ENCODE data around the gene SERP1.
A peak's percentile ranks its signal among the peaks of the same experiment; 100 is the strongest.
"Not testable (repeated sequence)": the region's sequence is repeated elsewhere in the genome, so short reads cannot be mapped to it uniquely, and the experiment has no call there.

SERP1 gene

DNA sequence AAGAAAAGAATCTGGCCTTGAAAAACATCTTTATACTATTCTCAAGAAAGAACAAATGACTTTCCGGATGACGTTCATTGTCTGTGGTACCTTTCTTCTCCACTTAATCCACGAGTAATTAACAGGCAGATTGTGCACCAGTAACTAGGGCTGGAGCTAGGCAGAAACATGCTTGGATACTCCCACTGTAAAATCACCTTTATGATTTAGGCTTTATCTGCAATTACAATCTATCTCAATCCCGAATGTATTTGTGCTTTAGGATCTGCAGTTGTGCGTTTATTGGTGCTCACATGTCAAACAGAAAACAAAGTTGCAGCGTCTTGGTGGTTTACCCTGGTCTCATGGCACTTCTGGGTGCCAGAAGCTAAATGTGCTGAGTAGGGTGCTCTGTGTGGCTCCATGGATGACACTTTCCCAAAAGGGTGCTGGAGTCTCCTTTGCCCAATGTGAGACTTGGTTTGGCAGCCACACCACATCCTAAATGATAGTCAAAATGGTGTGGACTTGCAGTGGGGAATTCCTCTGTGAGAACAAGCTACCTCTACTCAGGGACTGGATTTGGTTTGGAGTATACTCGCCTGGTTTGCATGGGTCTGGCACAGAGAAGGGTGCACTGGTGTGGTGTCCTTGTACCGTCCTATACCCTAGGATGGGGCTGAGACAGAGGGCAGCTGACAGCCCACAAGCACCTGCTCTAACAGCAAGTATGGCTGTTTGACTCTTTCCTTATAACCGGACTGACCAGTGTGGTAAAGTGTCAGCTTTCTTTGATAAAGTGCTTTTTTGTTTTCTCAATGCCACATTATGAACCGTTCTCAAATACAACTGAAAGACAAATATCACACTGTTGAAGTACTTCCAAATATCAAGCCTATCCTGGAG lies 7.7 kb downstream of the SERP1 start:
- no peak for FAIRE-seq

DNA sequence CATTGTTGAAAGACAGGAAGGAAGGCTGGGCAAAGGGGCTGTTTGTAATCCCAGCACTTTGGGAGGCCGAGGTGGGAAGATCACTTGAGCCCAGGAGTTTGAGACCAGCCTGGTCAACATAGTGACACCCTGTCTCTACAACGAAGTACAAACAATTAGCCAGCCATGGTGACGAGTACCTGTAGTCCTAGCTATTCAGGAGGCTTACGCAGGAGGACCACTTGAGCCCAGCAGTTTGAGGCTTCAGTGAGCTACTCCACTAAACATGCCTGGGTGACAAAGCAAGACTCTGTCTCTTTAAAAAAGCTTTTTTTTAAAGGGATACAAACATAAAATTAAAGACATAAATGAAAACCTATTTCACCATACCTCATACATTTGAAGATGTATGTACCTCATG lies 11.1 kb downstream of the SERP1 start:
- FAIRE-seq, result no peak

DNA sequence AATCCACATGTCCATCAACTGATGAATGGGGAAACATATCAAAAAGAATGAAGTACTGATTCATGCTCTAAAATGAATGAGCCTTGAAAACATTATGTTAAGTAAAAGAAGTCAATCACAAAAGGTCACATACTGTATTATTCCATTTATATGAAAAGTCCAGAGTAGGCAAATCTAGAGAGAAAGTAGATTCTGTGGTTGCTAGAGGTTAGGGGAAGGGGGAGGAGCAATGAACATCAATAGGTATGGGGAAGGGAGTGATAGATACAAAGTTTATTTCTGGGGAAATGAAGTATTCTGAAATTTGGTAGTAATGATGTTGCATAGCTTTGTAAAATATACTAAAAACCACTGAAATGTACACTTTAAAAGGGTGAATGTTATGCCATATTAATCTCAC lies 14.5 kb downstream of the SERP1 start:
- no peak for FAIRE-seq

DNA sequence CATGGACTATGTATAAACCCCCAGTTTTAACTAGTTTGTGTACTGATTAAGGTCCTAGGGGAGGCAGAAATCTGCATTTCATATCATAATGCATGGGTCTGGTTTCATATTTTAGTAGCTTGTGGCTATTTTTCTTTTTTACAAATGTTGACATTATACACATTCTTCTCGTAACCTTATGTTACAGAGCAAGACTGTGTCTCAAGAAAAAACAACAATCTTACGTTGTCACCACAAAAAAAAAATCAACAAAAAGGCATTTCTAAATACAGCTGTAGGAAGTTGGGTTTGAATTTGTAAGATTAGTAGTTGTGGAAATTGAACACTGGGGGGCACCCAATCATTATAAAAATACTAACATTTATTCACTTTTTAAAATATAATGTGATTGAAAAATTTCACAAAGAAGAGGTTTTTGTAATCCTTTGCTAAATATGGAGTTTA lies 17.9 kb downstream of the SERP1 start:
- peak; percentile 98 for FAIRE-seq

DNA sequence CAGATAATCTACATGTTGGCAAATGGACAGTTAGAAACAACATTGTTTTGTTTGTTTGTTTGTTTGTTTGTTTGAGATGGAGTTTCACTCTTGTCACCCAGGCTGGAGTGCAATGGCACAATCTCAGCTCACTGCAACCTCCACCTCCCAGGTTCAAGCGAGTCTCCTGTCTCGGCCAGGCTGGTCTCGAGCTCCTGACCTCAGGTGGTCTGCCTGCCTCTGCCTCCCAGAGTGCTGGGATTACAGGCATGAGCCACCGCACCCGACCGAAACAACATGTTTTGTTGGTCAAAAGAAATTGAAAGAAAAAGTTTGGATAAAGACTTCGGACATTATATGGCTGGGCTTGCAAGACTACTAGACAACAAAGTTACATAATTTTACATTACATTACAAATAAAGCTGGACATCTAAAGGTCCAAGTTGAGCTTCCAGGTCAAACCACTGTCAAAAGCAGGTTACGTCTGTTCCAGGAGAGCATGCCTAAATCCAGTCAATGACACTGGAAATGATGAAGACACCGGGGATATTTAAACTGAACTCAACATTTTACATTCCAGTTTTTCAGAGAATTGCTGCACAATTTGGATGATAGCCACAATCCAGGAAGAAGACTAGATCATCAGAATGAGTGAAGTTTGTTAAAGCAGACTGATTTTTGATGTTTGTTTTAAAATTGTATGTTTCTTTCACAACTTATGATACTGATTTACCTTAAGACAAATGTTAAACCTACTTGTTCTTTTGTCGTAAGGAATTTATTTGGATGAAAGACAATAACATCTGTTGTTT lies 18.6 kb downstream of the SERP1 start:
- no peak for FAIRE-seq

DNA sequence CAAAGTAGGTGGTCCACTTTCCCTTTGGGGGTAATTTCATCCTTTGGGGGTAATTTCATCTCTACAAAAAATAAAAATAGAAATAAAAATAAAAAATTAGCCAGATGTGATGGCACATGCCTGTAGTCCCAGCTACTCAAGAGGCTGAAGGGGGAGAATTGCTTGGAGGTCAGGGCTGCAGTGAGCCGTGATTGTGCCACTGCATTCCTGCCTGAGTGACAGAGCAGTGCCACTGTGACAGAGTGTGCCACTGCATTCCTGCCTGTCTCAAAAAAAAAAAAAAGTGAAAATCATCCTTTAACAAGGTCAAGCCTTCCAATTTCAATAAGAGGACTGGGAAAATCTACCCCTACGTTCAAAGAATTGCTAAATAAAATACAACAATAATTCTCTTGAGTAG lies 22.8 kb downstream of the SERP1 start:
- FAIRE-seq, result no peak

DNA sequence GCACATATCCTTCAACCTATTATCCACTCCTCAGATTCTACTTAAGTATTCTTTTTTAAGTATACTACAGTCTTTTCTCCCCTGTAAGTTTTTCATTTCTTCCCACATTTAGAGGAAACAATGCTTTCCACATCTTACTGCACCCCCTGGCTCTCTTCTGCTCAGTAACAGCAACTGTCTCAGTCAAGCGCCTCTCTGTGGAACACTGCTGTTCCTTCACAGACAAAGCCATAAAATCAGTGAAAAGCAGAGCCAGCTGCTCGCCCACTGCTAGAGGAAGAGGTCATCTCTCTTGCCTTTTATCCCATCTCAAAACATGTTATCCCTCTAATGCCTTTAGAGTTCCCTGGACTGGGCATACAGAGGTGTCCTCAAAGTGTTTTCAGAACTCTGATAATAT lies 24.8 kb downstream of the SERP1 start:
- FAIRE-seq, result no peak

DNA sequence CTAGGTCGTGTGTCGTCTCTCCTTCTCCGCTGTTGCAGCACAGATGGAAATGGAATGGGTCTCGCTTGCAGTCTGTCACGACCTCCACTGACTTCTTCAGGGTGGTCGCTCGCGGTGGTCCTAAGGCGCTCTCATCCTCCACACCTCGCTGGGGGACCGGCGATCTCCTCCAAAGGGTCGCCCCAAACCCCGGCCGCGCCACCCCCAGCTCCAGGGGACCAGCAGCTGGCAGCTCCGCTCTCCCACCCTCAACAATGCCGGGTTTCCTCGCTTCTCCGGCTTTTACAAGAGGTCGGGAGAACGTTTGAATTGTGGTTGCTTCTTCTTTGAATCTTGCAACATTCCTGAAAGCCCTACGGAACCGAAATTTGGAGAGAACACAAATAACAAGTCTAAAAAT lies 25.9 kb downstream of the SERP1 start:
- no peak for FAIRE-seq

DNA sequence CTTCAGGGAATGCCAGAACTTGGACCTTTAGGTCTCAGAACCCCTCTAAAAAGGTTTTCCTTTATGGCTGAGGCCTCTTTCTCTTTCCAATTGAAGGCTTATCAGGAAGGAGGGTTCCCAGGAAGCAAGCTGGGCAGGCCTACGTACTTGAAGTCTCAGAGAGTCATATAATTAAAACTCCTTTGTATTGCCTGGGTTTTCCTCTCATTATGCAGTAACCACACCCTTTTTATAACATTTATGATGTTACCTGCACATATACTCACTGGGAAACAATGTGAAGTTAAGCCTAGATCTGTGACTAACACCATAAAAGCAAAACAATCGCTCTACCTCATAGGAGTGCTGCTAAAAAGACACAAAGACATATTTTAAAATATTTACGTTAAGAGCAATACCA lies 27.3 kb downstream of the SERP1 start:
- FAIRE-seq, result no peak

DNA sequence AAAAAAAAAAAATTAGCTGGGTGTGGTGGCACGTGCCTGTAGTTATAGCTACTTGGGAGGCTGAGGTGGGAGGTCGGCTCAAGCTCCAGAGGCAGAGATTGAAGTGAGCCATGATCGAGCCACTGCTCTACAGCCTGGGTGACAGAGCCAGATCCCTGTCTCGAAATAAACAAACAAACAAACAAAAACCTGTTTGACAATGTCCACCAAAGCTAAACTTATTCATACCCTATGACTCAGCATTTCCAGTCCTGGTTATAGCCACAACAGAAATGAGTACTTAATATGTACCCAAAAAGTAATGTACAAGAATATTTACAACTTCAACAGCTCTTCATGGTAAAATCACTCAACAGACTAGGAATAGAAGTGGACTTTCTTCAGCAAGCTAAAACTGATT lies 31.1 kb downstream of the SERP1 start:
- FAIRE-seq, result no peak

DNA sequence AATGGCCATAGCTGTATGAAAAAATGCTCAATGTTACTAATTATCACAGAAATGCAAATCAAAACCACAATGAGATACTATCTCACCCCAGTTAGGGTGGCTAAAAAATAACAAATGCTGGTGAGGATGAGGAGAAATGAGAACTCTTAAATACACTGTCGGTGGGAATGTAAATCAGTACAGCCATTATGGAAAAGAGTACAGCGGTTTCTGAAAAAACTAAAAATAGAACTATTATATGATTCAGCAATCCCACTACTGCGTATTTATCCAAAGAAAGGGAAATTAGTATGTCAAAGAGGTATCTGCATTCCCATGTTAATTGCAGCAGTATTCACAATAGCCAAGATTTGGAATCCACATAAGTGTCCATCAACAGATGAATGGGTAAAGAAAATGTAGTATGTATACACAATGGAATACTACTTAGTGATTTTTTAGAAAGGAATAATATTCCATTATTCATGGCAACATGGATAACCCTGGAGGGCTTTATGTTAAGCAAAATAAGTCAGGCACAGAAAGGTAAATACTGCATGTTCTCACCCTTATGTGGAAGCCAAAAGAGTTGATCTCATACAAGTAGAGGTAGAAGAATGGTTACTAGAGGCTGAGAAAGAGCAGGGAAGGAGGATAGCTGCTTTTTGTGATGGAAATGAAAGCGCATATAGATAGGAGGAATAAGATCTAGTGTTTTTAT lies 35.0 kb downstream of the SERP1 start:
- no peak for FAIRE-seq

DNA sequence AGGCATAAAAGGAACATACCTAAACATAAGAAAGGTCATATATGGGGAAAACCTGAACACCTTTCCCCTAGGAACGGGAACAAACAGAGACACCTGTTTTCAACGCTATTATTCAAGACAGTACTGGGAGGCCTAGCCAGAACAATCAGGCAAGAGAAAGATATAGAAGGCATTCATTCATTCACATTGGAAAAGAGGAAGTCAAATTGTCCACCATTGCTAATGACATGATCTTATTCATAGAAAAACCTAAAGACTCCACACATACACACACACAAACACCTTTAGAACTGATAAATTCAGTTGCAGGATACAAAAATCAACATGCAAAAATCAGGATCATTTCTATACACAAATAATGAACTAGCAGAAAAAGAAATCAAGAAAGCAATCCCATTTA lies 36.5 kb downstream of the SERP1 start:
- FAIRE-seq, result no peak

DNA sequence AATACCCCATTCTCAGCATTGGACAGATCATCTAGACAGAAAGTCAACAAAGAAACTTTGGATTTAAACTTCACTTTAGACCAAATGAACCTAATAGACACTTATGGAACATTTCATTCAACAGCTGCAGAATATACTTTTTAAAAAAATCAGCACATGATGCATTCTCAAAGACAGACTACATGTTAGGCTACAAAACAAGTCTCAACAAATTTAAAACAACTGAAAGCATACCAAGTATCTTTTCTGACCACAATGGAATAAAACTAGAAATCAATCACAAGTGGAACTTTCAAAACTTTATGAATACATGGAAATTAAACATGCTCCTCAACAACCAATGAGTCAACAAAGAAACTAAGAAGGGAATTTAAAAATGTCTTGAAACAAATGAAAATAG lies 37.9 kb downstream of the SERP1 start:
- no peak for FAIRE-seq

DNA sequence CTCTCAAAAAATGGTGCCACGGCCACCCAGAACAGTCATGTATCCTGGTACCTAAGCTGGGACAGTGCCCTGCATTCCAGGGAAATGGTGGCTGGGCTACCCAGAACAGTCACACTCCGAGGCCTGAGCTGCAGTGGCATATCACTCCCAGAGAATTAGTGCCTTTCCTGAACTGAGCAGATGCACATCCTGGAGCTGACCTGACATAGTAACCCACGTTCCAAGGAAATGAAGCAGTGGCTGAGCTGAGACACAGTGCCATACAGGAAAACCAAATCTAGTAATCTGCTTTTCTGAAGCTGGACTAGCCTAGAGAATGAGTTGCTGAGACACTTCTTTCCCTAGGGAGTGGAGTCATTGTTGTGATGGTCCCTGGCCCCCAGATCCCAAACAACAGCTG lies 41.8 kb downstream of the SERP1 start:
- FAIRE-seq, result no peak

DNA sequence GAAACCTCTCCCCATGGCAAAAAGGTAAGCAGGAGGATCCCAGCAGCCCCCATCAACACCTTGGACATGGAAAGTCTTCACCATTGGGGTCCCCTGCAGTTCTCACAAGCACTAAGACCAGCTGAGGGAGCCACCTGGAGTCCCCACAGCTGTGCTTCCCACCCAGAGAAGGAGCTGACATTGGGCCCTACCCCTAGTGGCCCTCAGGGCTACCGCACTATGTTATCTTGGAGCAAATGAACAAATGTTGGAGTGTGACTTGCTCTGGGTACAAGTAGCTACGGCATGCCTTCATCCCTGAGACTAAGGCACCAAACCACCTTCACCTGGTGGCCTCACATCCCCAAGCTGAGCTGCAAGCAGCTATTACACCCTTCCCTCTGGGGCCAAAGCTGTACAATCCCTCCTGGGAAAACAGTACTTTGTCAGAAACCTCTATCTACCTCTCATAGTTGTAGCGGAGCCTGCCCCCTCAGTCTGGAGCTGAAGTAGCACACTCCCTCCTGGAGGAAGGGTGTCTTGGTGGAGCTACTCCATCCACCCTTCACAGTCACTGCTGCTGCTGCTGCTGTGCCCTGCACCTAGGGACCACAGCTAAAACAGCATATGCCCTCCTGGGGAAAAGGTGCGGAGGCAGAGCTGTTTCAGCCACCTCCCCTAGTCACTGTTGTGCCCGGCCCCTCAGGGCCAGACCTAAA lies 42.7 kb downstream of the SERP1 start:
- FAIRE-seq, result no peak

DNA sequence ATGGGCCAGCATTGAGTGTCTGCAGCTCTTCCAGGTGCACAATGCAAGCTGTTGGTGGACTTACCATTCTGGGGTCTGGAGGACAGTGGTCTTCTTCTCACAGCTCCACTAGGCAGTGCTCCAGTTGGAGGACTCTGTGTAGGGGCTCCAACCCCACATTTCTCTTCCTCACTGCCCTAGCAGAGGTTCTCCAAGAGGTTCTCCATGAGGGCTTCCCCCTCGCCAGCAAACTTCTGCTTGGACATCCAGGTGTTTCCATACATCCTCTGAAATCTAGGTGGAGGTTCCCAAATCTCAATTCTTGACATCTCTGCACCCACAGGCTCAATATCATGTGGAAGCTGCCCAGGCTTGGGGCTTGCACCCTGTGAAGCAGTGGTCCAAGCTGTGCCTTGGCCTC lies 45.3 kb downstream of the SERP1 start:
- FAIRE-seq, result not testable (repeated sequence)

DNA sequence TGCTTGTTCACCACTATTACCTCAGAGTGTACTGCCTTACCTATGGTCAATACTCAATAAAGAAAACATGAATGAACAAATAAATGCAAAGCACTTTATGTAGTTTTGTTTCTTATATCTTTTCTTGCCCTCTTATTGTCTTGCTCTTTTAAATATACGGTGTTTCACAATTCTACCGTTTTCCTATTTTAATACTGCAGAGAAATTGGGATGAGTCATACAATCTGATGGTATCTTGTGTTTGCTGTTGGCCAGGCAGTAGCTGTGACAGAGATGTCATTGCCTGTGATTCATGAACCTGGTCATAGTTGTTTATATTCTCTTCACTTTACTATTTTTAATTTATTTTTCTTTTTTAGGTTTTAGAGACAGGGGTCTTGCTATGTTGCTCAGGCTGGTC lies 48.3 kb downstream of the SERP1 start:
- FAIRE-seq, result no peak

DNA sequence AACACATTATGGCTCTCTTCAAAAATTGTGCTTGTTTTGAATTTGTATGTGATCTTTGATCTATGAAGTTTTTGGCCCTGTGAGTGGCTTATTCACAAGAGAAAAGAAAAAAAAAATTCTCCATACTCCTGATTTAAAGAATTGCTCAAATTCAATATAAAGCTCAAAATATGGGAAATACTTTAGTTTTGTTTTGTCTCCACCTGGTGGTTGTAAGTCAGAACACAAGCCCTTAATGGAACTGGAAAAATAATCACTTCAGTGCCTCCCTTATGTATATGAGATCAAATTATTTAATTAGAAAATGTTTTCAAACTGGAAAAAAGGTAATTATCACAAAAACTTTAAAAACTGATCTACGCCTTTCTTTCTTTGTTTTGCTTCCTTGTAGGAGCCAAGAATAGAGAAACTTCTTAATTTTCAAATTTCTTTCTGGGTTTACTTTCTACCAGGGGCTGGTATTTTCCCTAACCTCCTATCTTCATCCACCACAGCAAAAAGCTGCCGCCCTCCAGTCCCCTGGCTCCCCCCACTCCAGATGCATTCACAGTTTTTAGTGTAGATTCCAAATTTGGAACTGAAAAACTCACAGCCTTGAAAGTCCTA lies 50.6 kb downstream of the SERP1 start:
- FAIRE-seq, result peak; percentile 97

DNA sequence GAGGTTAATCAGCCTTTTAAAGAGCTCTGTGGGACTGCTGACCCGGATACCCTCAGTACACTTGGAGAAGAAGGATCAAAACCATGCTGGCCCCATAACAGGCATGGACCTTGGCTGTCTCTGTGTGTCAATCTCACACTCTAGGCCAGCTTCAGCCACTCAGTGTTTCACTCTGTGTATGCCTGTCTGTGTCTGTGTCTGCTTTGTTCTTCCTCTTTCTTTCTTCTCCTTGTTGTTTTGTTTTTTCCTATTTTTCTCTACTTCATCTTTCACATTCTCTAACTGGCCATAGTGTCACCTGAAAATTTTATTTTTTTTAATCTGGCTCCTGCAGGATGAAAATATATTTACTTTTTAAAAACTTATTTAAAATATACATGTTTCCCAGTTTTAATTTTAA lies 51.1 kb downstream of the SERP1 start:
- FAIRE-seq, result no peak

DNA sequence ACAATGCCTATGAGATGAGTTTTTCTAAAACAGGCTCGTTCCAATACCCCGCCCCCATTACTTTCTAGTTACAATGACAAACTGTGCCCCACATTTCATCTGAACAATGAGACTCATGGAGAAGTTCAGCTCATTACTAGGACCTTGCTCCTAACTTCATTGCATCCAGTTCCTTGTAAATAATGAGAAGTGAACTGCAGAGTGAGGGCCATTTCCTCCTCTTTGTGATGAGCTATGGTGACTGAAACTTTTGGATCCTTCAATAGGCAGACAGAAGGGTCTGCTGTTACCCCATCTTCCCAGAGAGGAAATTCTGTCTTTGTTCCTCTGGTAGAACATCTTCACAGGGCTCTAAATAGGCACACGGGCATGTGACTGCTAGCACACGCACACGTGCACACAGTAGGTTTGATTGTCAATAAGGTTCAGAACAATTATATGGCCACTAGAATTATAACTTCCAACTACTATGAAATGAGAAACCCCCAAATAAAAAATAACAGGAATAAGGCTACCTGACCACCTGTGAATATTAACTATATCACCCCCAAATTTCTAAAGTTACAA lies 51.8 kb downstream of the SERP1 start:
- FAIRE-seq, result no peak
